ENCODE results near the gene JMJD8. TPM values are rescaled to one million over a fixed set of nuclear protein-coding genes. Genes with fewer than 3 reads are reported as not detected.
A peak's percentile ranks its signal among the peaks of the same experiment; 100 is the strongest.

JMJD8 gene
- total RNA-seq, 4 donors from 2014 or later, result 83.1 to 119 (median 101) TPM

- peaks cover 0 to 40% (median 15%) of the 10 kb centered on the region in 3 donors for H3K36me3 ChIP-seq
- no peak for TF ChIP-seq EP300 (IDR thresholded peaks at IDR 0.05)
- TF ChIP-seq, protein P1, sequence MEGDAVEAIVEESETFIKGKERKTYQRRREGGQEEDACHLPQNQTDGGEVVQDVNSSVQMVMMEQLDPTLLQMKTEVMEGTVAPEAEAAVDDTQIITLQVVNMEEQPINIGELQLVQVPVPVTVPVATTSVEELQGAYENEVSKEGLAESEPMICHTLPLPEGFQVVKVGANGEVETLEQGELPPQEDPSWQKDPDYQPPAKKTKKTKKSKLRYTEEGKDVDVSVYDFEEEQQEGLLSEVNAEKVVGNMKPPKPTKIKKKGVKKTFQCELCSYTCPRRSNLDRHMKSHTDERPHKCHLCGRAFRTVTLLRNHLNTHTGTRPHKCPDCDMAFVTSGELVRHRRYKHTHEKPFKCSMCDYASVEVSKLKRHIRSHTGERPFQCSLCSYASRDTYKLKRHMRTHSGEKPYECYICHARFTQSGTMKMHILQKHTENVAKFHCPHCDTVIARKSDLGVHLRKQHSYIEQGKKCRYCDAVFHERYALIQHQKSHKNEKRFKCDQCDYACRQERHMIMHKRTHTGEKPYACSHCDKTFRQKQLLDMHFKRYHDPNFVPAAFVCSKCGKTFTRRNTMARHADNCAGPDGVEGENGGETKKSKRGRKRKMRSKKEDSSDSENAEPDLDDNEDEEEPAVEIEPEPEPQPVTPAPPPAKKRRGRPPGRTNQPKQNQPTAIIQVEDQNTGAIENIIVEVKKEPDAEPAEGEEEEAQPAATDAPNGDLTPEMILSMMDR (IDR thresholded peaks at IDR 0.05), result no peak
- TF ChIP-seq POLR2A (IDR thresholded peaks at IDR 0.05), result no peak
- H3K4me3 ChIP-seq, result no peak overlapping the region
- DNase-seq (ENCODE audit: low spot score in 2 of 2), result no peak
- H3K4me1 ChIP-seq, result peaks cover 0 to 65% (median 41%) of the 10 kb centered on the region in 4 donors
- no peak overlapping the region for H3K27ac ChIP-seq
- 78 to 83% methylated on average over 7 to 28 of the region's 28 CpGs for WGBS, 2 donors
- H3K9me3 ChIP-seq, result no peaks in the 10 kb centered on the region
- no peaks in the 10 kb centered on the region for H3K27me3 ChIP-seq
Observed at GRCh38 chr16:681746-682427, 2.2 kb downstream of the JMJD8 start.

DNA sequence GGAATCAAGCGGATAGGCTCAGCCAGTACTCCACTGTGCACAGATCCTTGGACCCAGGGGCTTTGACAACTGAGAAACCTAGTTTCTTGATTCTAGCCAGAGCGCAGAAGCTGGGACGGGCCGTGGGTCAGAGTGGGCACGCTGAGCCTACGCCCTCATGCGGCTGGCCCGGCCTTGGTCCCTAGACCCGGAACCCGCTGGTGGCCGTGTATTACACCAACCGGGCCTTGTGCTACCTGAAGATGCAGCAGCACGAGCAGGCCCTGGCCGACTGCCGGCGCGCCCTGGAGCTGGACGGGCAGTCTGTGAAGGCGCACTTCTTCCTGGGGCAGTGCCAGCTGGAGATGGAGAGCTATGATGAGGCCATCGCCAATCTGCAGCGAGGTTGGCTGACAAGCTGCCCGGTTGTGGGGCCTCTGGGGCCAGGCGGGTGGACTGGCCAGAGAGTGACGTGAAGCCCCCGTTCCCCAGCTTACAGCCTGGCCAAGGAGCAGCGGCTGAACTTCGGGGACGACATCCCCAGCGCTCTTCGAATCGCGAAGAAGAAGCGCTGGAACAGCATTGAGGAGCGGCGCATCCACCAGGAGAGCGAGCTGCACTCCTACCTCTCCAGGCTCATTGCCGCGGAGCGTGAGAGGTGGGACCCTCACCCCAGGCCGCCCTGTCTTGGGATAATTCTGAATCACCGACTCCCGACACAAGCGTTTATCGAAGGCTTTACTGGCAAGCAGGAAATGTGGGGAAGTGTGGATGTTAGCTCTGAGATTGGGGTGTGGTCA, 3.0 kb downstream of the JMJD8 start:
- Histone ChIP-seq H3K27me3 (no peaks in the 10 kb centered on the region), H3K4me1 (peaks cover 0 to 62% (median 42%) of the 10 kb centered on the region in 4 donors), H3K9me3 (no peaks in the 10 kb centered on the region), H3K4me3 (peak overlapping the region; percentile 69 to 91 (median 85)), H3K27ac (peak overlapping the region; percentile 85 to 97 (median 94)), H3K36me3 (peaks cover 0 to 33% (median 15%) of the 10 kb centered on the region in 3 donors)
- TF ChIP-seq, protein P1 (IDR thresholded peaks at IDR 0.05), result no peak
- no peak for TF ChIP-seq POLR2A (IDR thresholded peaks at IDR 0.05)
- TF ChIP-seq EP300 (IDR thresholded peaks at IDR 0.05), result no peak
- DNase-seq (ENCODE audit: low spot score in 2 of 2), result no peak
- 48 to 62% methylated on average over 32 to 34 of the region's 44 CpGs for WGBS, 2 donors

GRCh38 chr16:680625-680945, 3.5 kb downstream of the JMJD8 start:
- Histone ChIP-seq H3K4me1 (peaks cover 0 to 62% (median 45%) of the 10 kb centered on the region in 4 donors), H3K27ac (peak overlapping the region; percentile 85 to 97 (median 94)), H3K9me3 (no peaks in the 10 kb centered on the region), H3K4me3 (peak overlapping the region; percentile 69 to 91 (median 85)), H3K36me3 (peaks cover 0 to 27% (median 15%) of the 10 kb centered on the region in 3 donors), H3K27me3 (no peaks in the 10 kb centered on the region)
- 0 to 1% methylated on average over 11 to 17 of the region's 38 CpGs for WGBS, 2 donors
- DNase-seq (ENCODE audit: low spot score in 2 of 2), result no peak
- TF ChIP-seq EP300 (IDR thresholded peaks at IDR 0.05), result no peak
- TF ChIP-seq, protein P1 (IDR thresholded peaks at IDR 0.05), result no peak
- TF ChIP-seq POLR2A (IDR thresholded peaks at IDR 0.05), result no peak

DNA sequence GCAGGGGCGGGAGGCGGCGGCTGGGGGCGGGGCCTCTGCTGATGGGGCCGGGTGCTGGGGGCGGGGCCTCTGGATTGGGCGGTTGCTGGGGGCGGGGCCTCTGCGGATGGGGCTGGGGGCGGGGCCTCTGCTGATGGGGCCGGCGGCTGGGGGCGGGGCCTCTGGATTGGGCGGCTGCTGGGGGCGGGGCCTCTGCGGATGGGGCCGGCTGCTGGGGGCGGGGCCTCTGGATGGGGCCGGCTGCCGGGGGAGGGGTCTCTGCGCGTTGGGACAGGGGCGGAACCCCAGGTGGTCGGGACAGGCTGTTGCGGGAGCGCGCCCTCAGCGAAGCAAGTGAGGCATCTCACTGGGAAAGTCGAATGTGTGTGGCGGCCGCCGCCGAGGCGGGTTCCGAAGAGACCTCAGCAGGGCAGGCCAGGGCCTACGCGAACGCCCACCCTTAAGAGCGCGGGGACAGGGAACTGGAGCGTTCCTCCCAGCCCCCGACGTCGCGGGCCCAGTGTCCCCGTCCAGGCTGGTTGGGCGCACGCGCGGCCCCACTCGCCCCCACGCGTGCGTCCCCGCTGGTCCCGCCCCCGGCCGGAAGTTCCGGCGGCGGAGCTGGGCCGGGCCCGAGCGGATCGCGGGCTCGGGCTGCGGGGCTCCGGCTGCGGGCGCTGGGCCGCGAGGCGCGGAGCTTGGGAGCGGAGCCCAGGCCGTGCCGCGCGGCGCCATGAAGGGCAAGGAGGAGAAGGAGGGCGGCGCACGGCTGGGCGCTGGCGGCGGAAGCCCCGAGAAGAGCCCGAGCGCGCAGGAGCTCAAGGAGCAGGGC, 4.1 kb downstream of the JMJD8 start, which contains the start of gene STUB1:
STUB1 (plus strand) TSS at position 597 of the 811 bp plus-strand sequence; CDS start at position 713, 116 bp downstream.
- peaks cover 0 to 61% (median 46%) of the 10 kb centered on the region in 4 donors for H3K4me1 ChIP-seq
- TF ChIP-seq, protein P1 (IDR thresholded peaks at IDR 0.05), result peak in 1 of 5 experiments; percentile 29
- TF ChIP-seq POLR2A (IDR thresholded peaks at IDR 0.05) (peak; percentile 59 to 88), EP300 (IDR thresholded peaks at IDR 0.05) (peak in 1 of 2 donors; percentile 60)
- H3K27me3 ChIP-seq, result no peaks in the 10 kb centered on the region
- DNase-seq (ENCODE audit: low spot score in 2 of 2), result peak; percentile 74 to 81
- H3K36me3 ChIP-seq, result peaks cover 0 to 22% (median 15%) of the 10 kb centered on the region in 3 donors
- H3K9me3 ChIP-seq, result no peaks in the 10 kb centered on the region
- H3K27ac ChIP-seq, result peak within 1 kb of the TSS; percentile 85 to 97 (median 94)
- H3K4me3 ChIP-seq, result peak within 1 kb of the TSS; percentile 69 to 91 (median 85)
- 0 to 1% methylated on average over 32 to 44 of the region's 91 CpGs for WGBS, 2 donors

Measured in tibial nerve (tissue), 4 donors.